Kidney (tissue), 14 donors: ENCODE measurements around the gene SMARCA2. TPM values are rescaled to one million over a fixed set of nuclear protein-coding genes. Genes with fewer than 3 reads are reported as not detected.
A peak's percentile ranks its signal among the peaks of the same experiment; 100 is the strongest.

Experiments used
- DNase-seq, 5 donors: peaks; one replicate each; pipeline ENCODE4 v3.0.0-alpha.2; 2013 to 2020
- FAIRE-seq: peaks from 2 replicates; lab custom pipeline; 2012; peaks lifted over from hg19 to GRCh38; lab: Jason Lieb, UNC
- H3K27ac ChIP-seq, 2 donors: one replicate each; pipeline ENCODE4 v1.7.0; 2013; ENCODE audit warnings: low read depth in 2 of 2, low read length in 2 of 2, inconsistent platforms in 1 of 2
- H3K27me3 ChIP-seq: one replicate; pipeline ENCODE4 v1.7.1; 2013; ENCODE audit warnings: low read length, inconsistent platforms; ENCODE audit not compliant: control insufficient read depth, insufficient read depth
- H3K36me3 ChIP-seq, 3 donors: one replicate each; pipeline versions ENCODE4 v1.7.0 to v1.7.1; 2013; ENCODE audit warnings: low read length in 3 of 3, control low read depth in 1 of 3, inconsistent platforms in 1 of 3; ENCODE audit not compliant: insufficient read depth in 3 of 3, control insufficient read depth in 2 of 3
- H3K4me1 ChIP-seq, 3 donors: one replicate each; pipeline versions ENCODE4 v1.7.0 to v1.7.1; 2013; ENCODE audit warnings: low read length in 3 of 3, inconsistent platforms in 1 of 3, low read depth in 1 of 3; ENCODE audit not compliant: control insufficient read depth in 2 of 3, insufficient read depth in 2 of 3
- H3K4me3 ChIP-seq, 3 donors: one replicate each; pipeline versions ENCODE4 v1.7.0 to v1.8.1; 2013; ENCODE audit warnings: low read length in 3 of 3, control low read depth in 1 of 3, inconsistent platforms in 1 of 3
- H3K9ac ChIP-seq, 3 donors: one replicate each; pipeline versions ENCODE4 v1.7.0 to v1.7.1; 2013; ENCODE audit warnings: low read length in 3 of 3, control low read depth in 1 of 3, inconsistent platforms in 1 of 3
- H3K9me3 ChIP-seq, 3 donors: one replicate each; pipeline versions ENCODE4 v1.7.0 to v1.7.1; 2013; ENCODE audit warnings: low read length in 3 of 3, control low read depth in 1 of 3, inconsistent platforms in 1 of 3; ENCODE audit not compliant: control insufficient read depth in 2 of 3, insufficient read depth in 1 of 3
- intact Hi-C: fragments of 100-400 bp; cut with DNase I; formaldehyde crosslinking; loops from one replicate; pipeline ENCODE4 v1.11.1; 2022
- polyA plus RNA-seq: library from polyadenylated mRNA; stranded (reverse); fragments of 350-450 nt; fragmentation: Illumina TruSeq; extraction: RNeasy Lipid Tissue Mini Kit (QIAGEN cat#74804); gene quantifications from one replicate; pipeline ENCODE4 v1.2.3, GENCODE V29; 2014; ENCODE audit warnings: low read depth, low replicate concordance; ENCODE audit not compliant: insufficient read depth
- total RNA-seq: library from RNA; stranded (reverse); fragmentation: NEBNext Ultra II Directional; extraction: Animal tissue kit (Norgen Biotek cat#: 25700); gene quantifications from one replicate; pipeline ENCODE4 v1.2.1, GENCODE V29; 2021
- TF ChIP-seq, protein P1 (sequence below): IDR thresholded peaks from 3 replicates; pipeline ENCODE4 v1.5.1; 2012; ENCODE audit warnings: mild to moderate bottlenecking, moderate library complexity, borderline replicate concordance; ENCODE audit not compliant: insufficient read depth; ENCODE audit errors: extremely low read depth
- donor health status: control.
- donor health status: control.
- donor health status: control.
- donor health status: control.
- donor health status: control.
- donor health status: DM: yes; HTN: yes; CAD: no.
- donor health status: Normal renal cell carcinoma (clear cell type).

SMARCA2 gene
- total and polyA plus RNA-seq, 2 donors from 2014 or later, result 54.3 to 189 TPM

DNA sequence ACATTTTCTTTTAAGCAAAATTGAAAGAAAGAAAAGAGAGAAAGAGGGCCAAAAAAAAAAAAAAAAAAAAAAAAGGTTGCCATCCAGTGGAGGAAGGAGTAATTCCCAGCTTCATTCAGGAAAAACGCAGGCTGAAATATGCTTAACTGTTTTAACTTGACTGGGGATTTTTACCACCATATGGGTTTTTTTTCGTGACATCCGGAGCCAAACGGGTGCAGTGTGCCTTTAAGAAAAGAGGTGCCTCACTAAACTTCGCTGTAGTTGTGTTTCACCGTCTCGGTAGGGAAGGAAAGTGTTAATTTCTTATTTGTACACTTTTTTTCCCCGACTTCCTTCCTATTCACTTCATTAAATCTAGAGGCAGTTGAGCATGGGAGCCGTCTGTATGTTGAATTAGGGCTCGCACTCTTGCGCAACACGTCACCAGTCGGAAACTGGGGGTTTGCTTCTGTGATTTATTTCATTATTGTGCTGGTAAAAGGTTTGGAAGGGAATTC, 143.0 kb downstream of the SMARCA2 start:
- no peaks in the 10 kb centered on the region for H3K9me3 ChIP-seq
- H3K27ac ChIP-seq, result peak overlapping the region in 1 of 2 donors; percentile 3
- H3K4me3 ChIP-seq, result peak overlapping the region; percentile 71 to 83 (median 79)
- FAIRE-seq, result no peak
- peak overlapping the region in 2 of 3 donors; percentile 70 to 79 for H3K9ac ChIP-seq
- TF ChIP-seq, protein P1, sequence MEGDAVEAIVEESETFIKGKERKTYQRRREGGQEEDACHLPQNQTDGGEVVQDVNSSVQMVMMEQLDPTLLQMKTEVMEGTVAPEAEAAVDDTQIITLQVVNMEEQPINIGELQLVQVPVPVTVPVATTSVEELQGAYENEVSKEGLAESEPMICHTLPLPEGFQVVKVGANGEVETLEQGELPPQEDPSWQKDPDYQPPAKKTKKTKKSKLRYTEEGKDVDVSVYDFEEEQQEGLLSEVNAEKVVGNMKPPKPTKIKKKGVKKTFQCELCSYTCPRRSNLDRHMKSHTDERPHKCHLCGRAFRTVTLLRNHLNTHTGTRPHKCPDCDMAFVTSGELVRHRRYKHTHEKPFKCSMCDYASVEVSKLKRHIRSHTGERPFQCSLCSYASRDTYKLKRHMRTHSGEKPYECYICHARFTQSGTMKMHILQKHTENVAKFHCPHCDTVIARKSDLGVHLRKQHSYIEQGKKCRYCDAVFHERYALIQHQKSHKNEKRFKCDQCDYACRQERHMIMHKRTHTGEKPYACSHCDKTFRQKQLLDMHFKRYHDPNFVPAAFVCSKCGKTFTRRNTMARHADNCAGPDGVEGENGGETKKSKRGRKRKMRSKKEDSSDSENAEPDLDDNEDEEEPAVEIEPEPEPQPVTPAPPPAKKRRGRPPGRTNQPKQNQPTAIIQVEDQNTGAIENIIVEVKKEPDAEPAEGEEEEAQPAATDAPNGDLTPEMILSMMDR, result no peak
- intact Hi-C loops, result no loop called here
- H3K36me3 ChIP-seq, result peaks cover 0 to 4% (median 0%) of the 10 kb centered on the region in 3 donors
- peaks cover 4 to 9% (median 5%) of the 10 kb centered on the region in 3 donors for H3K4me1 ChIP-seq
- no peaks in the 10 kb centered on the region for H3K27me3 ChIP-seq
- DNase-seq, result peak; percentile 64 to 95 (median 79)

DNA sequence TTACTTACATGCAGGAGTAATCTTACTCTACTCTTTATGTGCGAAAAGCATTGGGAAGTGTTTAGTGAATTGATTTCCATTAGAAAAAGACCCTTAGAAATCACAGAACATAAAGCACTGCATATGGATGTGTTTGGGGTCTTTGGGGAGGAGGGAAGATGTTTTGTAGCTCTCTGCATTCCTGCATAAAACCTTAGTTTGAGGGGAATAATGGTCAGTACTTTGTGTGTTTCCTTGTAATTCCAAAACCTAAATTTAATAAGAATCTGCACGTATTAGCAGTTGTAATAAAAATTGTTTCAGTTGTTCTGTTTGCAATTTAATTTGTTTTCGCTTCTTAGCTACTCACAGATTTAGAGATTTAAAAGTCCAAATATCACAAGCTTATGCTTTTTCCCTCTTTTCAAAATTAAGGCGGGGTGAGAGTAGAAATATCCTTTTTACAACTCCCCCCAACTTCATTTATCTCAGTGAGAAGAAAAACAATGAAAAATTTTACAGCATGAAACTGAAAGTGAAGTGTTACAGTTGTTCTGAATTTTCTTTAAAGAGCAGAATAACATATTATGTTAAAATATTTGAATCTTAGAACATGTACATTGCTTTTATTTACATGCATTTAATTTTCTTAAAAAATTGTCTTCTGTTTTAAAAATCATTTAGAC, 143.8 kb downstream of the SMARCA2 start:
- FAIRE-seq (peak; percentile 39), DNase-seq (peak in 2 of 5 donors; percentile 37 to 47)
- Histone ChIP-seq H3K4me1 (peaks cover 4 to 9% (median 5%) of the 10 kb centered on the region in 3 donors), H3K9ac (peak overlapping the region in 2 of 3 donors; percentile 70 to 79), H3K27ac (peak overlapping the region in 1 of 2 donors; percentile 4), H3K4me3 (peak overlapping the region; percentile 71 to 83 (median 79)), H3K27me3 (no peaks in the 10 kb centered on the region), H3K9me3 (no peaks in the 10 kb centered on the region), H3K36me3 (peaks cover 0 to 4% (median 0%) of the 10 kb centered on the region in 3 donors)
- intact Hi-C loops, result no loop called here
- TF ChIP-seq, protein P1, result no peak

DNA sequence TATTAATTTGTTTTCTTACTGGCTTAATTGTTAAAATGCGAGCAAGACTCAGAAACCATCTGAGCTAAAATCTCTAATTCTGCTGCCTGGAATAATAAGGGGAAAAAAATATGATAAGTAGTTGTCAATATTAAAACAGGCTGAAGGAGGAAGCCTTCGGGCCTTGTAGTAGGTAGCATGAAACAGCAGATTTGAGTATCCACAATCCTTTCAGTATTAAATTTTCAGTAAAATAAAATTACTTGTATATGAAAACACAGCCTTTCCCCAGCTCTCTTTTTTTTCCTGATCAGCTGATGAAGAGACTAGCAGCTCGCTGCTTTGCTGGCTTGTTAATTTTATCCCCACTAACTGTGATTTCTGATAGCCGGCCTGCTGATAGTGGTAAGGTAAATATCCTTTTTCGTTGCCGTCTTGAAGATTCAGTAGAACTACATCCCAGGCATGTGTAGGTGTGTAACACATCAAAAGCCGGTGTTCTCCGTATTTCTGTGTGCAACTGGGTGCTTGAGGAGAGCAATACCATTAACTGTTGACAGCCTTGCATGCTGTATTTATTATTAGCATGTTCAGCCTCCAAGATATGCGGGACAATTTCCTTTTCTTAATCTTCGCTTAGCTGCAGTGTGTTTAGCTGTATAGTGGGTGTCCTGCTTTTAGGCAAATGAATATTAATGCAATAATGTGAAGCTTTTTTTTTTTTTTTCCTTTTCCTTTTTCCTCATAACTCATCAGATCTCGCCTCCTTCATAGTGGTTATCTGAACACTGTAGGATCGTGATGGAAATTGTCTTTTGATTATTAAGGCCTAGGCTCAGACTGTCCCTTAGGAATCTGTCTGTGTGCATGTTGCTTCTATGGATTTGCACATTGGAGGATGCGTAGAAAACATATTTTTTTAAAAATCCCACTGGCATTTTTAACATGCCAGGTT, 144.6 kb downstream of the SMARCA2 start:
- peak overlapping the region in 2 of 3 donors; percentile 22 to 37 for H3K9ac ChIP-seq
- TF ChIP-seq, protein P1, result no peak
- H3K4me3 ChIP-seq, result peak overlapping the region; percentile 26 to 79 (median 52)
- no peaks in the 10 kb centered on the region for H3K9me3 ChIP-seq
- H3K36me3 ChIP-seq, result peaks cover 0 to 4% (median 0%) of the 10 kb centered on the region in 3 donors
- FAIRE-seq (no peak), DNase-seq (peak in 3 of 5 donors; percentile 18 to 49 (median 46))
- H3K27ac ChIP-seq, result no peak overlapping the region
- peaks cover 4 to 9% (median 5%) of the 10 kb centered on the region in 3 donors for H3K4me1 ChIP-seq
- intact Hi-C loops, result no loop called here
- no peaks in the 10 kb centered on the region for H3K27me3 ChIP-seq
